AG09319 (cell line): ENCODE measurements around the gene MC2R.

Experiments
- DNase-seq: peaks from one replicate; pipeline ENCODE4 v3.0.0-alpha.2; 2010; ENCODE audit warnings: low read depth; ENCODE audit errors: extremely low read depth
- TF ChIP-seq, protein P1 (sequence below): IDR thresholded peaks from 2 replicates; pipeline ENCODE4 v1.5.1; 2011; ENCODE audit warnings: low read depth, mild to moderate bottlenecking, inconsistent platforms, low read length, moderate library complexity

Gene MC2R

DNA sequence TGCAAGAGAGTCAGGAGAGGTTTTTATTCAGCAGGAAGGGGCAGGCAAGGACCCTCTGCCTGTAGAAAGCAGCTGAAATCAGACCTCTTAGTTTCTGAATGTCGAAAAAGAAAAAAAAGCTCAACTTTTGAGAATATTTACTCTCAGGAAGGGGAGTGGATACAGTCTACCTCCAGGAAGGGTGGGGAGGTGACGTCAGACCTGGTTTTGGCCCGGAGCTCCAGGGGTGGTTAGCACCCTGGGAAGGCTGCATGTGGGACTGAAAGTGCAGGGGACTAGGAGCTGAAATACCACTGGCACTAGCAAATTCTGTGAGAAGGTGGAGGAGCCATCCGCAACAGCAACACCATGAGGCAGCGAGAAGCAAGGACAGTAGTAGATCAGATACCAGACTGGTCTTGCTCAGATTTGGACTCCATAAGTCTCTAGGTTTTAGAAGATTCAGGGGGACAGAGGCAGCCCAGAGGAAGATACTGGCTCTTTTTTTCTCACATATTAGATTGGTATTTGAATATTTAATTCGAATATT is 19.8 kb downstream of the MC2R start:
- TF ChIP-seq, protein P1, sequence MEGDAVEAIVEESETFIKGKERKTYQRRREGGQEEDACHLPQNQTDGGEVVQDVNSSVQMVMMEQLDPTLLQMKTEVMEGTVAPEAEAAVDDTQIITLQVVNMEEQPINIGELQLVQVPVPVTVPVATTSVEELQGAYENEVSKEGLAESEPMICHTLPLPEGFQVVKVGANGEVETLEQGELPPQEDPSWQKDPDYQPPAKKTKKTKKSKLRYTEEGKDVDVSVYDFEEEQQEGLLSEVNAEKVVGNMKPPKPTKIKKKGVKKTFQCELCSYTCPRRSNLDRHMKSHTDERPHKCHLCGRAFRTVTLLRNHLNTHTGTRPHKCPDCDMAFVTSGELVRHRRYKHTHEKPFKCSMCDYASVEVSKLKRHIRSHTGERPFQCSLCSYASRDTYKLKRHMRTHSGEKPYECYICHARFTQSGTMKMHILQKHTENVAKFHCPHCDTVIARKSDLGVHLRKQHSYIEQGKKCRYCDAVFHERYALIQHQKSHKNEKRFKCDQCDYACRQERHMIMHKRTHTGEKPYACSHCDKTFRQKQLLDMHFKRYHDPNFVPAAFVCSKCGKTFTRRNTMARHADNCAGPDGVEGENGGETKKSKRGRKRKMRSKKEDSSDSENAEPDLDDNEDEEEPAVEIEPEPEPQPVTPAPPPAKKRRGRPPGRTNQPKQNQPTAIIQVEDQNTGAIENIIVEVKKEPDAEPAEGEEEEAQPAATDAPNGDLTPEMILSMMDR: no peak
- no peak for DNase-seq

DNA sequence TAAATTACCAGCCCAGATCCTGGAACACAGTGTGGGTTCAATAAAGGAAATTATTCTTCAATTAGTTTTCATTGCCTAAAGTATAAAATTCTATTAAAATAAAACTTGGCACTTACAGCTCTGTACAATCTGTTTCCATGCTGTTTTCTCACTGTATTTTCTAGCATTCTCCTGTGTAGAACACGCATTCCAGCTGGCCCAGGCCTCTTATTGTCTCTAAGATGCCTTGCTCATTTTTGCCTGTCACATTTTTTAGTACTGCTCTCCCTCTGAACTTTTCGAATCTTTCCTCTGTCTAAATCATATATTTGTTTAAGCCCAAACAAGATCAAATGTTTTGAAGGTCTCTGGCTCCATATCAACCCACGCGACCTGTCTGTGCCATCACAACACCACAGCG is 20.8 kb downstream of the MC2R start:
- TF ChIP-seq, protein P1: no peak
- DNase-seq: no peak

GRCh38 chr18:13893418-13893760 is 21.9 kb downstream of the MC2R start:
- DNase-seq: no peak
- TF ChIP-seq, protein P1: no peak

GRCh38 chr18:13892098-13892497 is 23.2 kb downstream of the MC2R start:
- no peak for DNase-seq
- TF ChIP-seq, protein P1: no peak

GRCh38 chr18:13890761-13891361 is 24.5 kb downstream of the MC2R start:
- DNase-seq: no peak
- TF ChIP-seq, protein P1: no peak

DNA sequence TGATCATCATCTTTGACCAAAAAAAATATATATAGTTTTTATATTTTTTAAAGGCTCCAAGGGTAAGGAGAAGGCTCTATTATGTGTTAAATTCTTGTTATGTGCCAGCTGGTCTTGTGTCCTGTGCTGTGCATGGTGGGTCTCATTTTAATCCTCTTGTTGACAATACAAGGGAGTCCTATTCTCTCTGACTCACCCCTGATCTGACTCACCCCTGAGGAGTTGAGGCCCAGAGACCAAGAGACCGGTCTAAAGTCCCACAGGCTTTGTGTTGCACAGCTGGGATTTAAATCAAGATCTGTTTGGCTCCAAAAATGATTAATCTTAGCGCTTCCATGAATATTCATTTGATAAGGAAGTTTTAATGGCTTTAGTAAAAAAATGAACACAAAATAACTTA is 25.7 kb downstream of the MC2R start:
- TF ChIP-seq, protein P1: no peak
- no peak for DNase-seq

- TF ChIP-seq, protein P1: no peak
Observed at GRCh38 chr18:13888191-13888716, 27.1 kb downstream of the MC2R start.

More at GRCh38 chr18:13888191-13888716, 27.1 kb downstream of the MC2R start:
- DNase-seq: no peak
